ENCODE data around the gene TADA3.

- TF ChIP-seq CTCF (conservative IDR thresholded peaks at IDR 0.05; ENCODE audit: low read depth, low read length) (peak; percentile 56), EZH2phosphoT487 (IDR thresholded peaks at IDR 0.05; ENCODE audit: borderline replicate concordance, low read length) (no peak), EZH2 (IDR thresholded peaks at IDR 0.05; ENCODE audit: low read length, unreplicated experiment) (no peak)
These were observed 8.3 kb upstream of the TADA3 start for GRCh38 chr3:9800529-9800928.

Data from PC-3 (cell line).